H1 (cell line): ENCODE results near the gene ZNF618. TPM values are rescaled to one million over a fixed set of nuclear protein-coding genes. Genes with fewer than 3 reads are reported as not detected.

ENCODE experiments used
- CTCF ChIA-PET: fragments of 300-600 bp; sonication (Branson Sonifier 250); formaldehyde crosslinking; loops from one replicate; lab custom pipeline; 2021; ENCODE audit not compliant: partially characterized antibody; lab: Charles Lee
- POLR2A ChIA-PET: fragments of 300-600 bp; sonication (Branson Sonifier 250); formaldehyde crosslinking; loops from one replicate; lab custom pipeline; 2021; ENCODE audit warnings: inconsistent platforms; ENCODE audit not compliant: partially characterized antibody; lab: Charles Lee
- DNase-seq, 2 experiments: peaks; one replicate each; pipeline versions ENCODE4 v3.0.0 to v3.0.0-alpha.2; 2010 to 2022; ENCODE audit warnings: low spot score in 2 of 2, low read depth in 1 of 2, mixed read lengths in 1 of 2
- FAIRE-seq: peaks from 2 replicates; lab custom pipeline; 2011; peaks lifted over from hg19 to GRCh38; lab: Jason Lieb, UNC
- H2AFZ ChIP-seq: 2 replicates; pipeline ENCODE4 v1.8.1; 2012; ENCODE audit warnings: low read length, inconsistent platforms
- H2AK5ac ChIP-seq: 2 replicates; pipeline ENCODE4 v1.6.1; 2013; ENCODE audit warnings: low read depth, low read length
- H2BK120ac ChIP-seq: replicated peaks from 2 replicates; pipeline ENCODE3; 2013; ENCODE audit warnings: low read depth, low read length, inconsistent platforms
- H2BK12ac ChIP-seq: 2 replicates; pipeline ENCODE4 v1.6.1; 2013; ENCODE audit warnings: low read depth, low read length
- H2BK15ac ChIP-seq: 2 replicates; pipeline ENCODE4 v1.6.1; 2013; ENCODE audit warnings: low read length
- H2BK20ac ChIP-seq: 2 replicates; pipeline ENCODE4 v1.6.1; 2013; ENCODE audit warnings: low read length
- H2BK5ac ChIP-seq: 2 replicates; pipeline ENCODE4 v1.6.1; 2013; ENCODE audit warnings: low read depth, low read length
- H3K14ac ChIP-seq: 2 replicates; pipeline ENCODE4 v1.6.1; 2013; ENCODE audit warnings: inconsistent platforms; ENCODE audit not compliant: insufficient read length
- H3K18ac ChIP-seq: 2 replicates; pipeline ENCODE4 v1.6.1; 2013; ENCODE audit warnings: low read length; ENCODE audit errors: extremely low read depth
- H3K23ac ChIP-seq: 2 replicates; pipeline ENCODE4 v1.6.1; 2013; ENCODE audit warnings: inconsistent platforms; ENCODE audit not compliant: insufficient read length
- H3K23me2 ChIP-seq: 2 replicates; pipeline ENCODE4 v1.6.1; 2013; ENCODE audit warnings: low read depth, low read length
- H3K27ac ChIP-seq: 2 replicates; pipeline ENCODE4 v1.6.1; 2011; ENCODE audit warnings: low read depth, low read length, inconsistent platforms
- H3K27me3 ChIP-seq, 4 experiments: replicated peaks in 1 of 4; 1 replicate in 1 of 4; 2 replicates in 3 of 4; pipeline versions ENCODE4 v1.6.1 to v1.8.1; 2011 to 2013; ENCODE audit warnings: low read length in 3 of 4, mild to moderate bottlenecking in 3 of 4, inconsistent platforms in 2 of 4, mixed read lengths in 2 of 4, moderate library complexity in 1 of 4; ENCODE audit not compliant: control insufficient read depth in 3 of 4, insufficient read depth in 3 of 4; ENCODE audit errors: extremely low read depth in 1 of 4
- H3K36me3 ChIP-seq, 4 experiments: 2 replicates each; pipeline versions ENCODE4 v1.6.1 to v1.8.1; 2011 to 2013; ENCODE audit warnings: mild to moderate bottlenecking in 4 of 4, low read length in 3 of 4, moderate library complexity in 2 of 4, control low read depth in 1 of 4, inconsistent platforms in 1 of 4; ENCODE audit not compliant: insufficient read depth in 4 of 4, control insufficient read depth in 2 of 4
- H3K4ac ChIP-seq: replicated peaks from 2 replicates; pipeline ENCODE3; 2013; ENCODE audit warnings: low read length, low read depth, mixed read lengths, inconsistent platforms; ENCODE audit not compliant: insufficient read length
- H3K4me1 ChIP-seq, 4 experiments: replicated peaks in 1 of 4; 1 replicate in 1 of 4; 2 replicates in 3 of 4; pipeline versions ENCODE4 v1.6.1 to v1.8.1; 2011 to 2013; ENCODE audit warnings: low read length in 3 of 4, inconsistent platforms in 2 of 4, mixed read lengths in 1 of 4; ENCODE audit not compliant: insufficient read depth in 4 of 4, control insufficient read depth in 3 of 4
- H3K4me2 ChIP-seq, 2 experiments: 2 replicates each; pipeline versions ENCODE4 v1.6.1 to v1.8.1; 2011 to 2013; ENCODE audit warnings: low read depth in 2 of 2, low read length in 2 of 2, control low read depth in 1 of 2, inconsistent platforms in 1 of 2, mild to moderate bottlenecking in 1 of 2; ENCODE audit not compliant: insufficient read depth in 1 of 2
- H3K4me3 ChIP-seq, 4 experiments: fragments of 200-600, 300-600 bp in 1 of 4; sonication (generic), shearing (Covaris generic), sonication (Bioruptor Twin) in 1 of 4; 2 replicates each; pipeline versions ENCODE4 v1.5.1 to v1.8.1; 2011 to 2016; ENCODE audit warnings: low read length in 4 of 4, low read depth in 3 of 4, control low read depth in 2 of 4, inconsistent platforms in 2 of 4, mild to moderate bottlenecking in 2 of 4, mixed read lengths in 1 of 4, moderate library complexity in 1 of 4; ENCODE audit not compliant: insufficient read depth in 2 of 4; ENCODE audit errors: extremely low read depth in 1 of 4
- H3K56ac ChIP-seq: replicated peaks from 2 replicates; pipeline ENCODE3; 2013; ENCODE audit warnings: low read depth, mild to moderate bottlenecking, mixed read lengths, low read length, inconsistent platforms; ENCODE audit not compliant: insufficient read length
- H3K79me1 ChIP-seq: 2 replicates; pipeline ENCODE4 v1.6.1; 2013; ENCODE audit warnings: low read depth, low read length, control low read depth
- H3K79me2 ChIP-seq, 2 experiments: 2 replicates each; pipeline versions ENCODE4 v1.6.1 to v1.8.1; 2012 to 2013; ENCODE audit warnings: low read length in 2 of 2, mild to moderate bottlenecking in 2 of 2, inconsistent platforms in 1 of 2; ENCODE audit not compliant: insufficient read depth in 2 of 2, control insufficient read depth in 1 of 2
- H3K9ac ChIP-seq, 4 experiments: replicated peaks in 1 of 4; 1 replicate in 1 of 4; 2 replicates in 3 of 4; pipeline versions ENCODE4 v1.6.1 to v1.8.1; 2011 to 2013; ENCODE audit warnings: low read depth in 3 of 4, low read length in 3 of 4, control low read depth in 2 of 4, mild to moderate bottlenecking in 2 of 4, moderate library complexity in 2 of 4, inconsistent platforms in 1 of 4; ENCODE audit errors: extremely low read depth in 1 of 4
- H3K9me3 ChIP-seq, 2 experiments: 2 replicates each; pipeline versions ENCODE4 v1.6.1 to v1.8.1; 2012 to 2013; ENCODE audit warnings: mild to moderate bottlenecking in 2 of 2, moderate library complexity in 2 of 2, control low read depth in 1 of 2, inconsistent platforms in 1 of 2, low read depth in 1 of 2, low read length in 1 of 2, mixed read lengths in 1 of 2; ENCODE audit not compliant: insufficient read depth in 2 of 2
- H4K20me1 ChIP-seq, 2 experiments: replicated peaks in 1 of 2; 2 replicates each; pipeline versions ENCODE3 to v1.8.1; 2011 to 2013; ENCODE audit warnings: inconsistent platforms in 2 of 2, low read length in 2 of 2, mild to moderate bottlenecking in 1 of 2; ENCODE audit not compliant: insufficient read depth in 2 of 2, control insufficient read depth in 1 of 2
- H4K5ac ChIP-seq: 2 replicates; pipeline ENCODE4 v1.6.1; 2013; ENCODE audit warnings: low read length, low read depth, mixed read lengths, inconsistent platforms; ENCODE audit not compliant: insufficient read length
- H4K8ac ChIP-seq: 2 replicates; pipeline ENCODE4 v1.8.0; 2013; ENCODE audit warnings: mild to moderate bottlenecking, moderate library complexity, low read length, inconsistent platforms; ENCODE audit not compliant: insufficient read depth; ENCODE audit errors: extremely low read depth
- H4K91ac ChIP-seq: replicated peaks from 2 replicates; pipeline ENCODE3; 2013; ENCODE audit warnings: low read length, mixed read lengths, inconsistent platforms; ENCODE audit not compliant: insufficient read length
- BRCA1 ChIP-seq: IDR thresholded peaks from 2 replicates; pipeline ENCODE4 v1.6.1; 2012; ENCODE audit warnings: low read depth, low read length, improper control_type of control experiment
- HDAC2 ChIP-seq, 2 experiments: fragments of 300-600 bp in 1 of 2; sonication (generic) in 1 of 2; IDR thresholded peaks; 2 replicates each; pipeline ENCODE4 v1.6.1; 2011 to 2012; ENCODE audit warnings: low read depth in 2 of 2, low read length in 2 of 2, mild to moderate bottlenecking in 2 of 2, moderate library complexity in 2 of 2, borderline replicate concordance in 1 of 2, inconsistent platforms in 1 of 2
- MAFK ChIP-seq: IDR thresholded peaks from 2 replicates; pipeline ENCODE4 v1.6.1; 2012; ENCODE audit warnings: low read depth, mild to moderate bottlenecking, improper control_type of control experiment, low read length
- RXRA ChIP-seq: IDR thresholded peaks from 2 replicates; pipeline ENCODE4 v1.6.1; 2011; ENCODE audit warnings: low read depth, mild to moderate bottlenecking, low read length, moderate library complexity; ENCODE audit not compliant: insufficient read depth
- YY1 ChIP-seq: IDR thresholded peaks from 2 replicates; pipeline ENCODE4 v1.6.1; 2011; ENCODE audit warnings: low read depth, mild to moderate bottlenecking, low read length
- WGBS, 2 experiments: shearing (Covaris generic) in 1 of 2; methylation state at CpG; one replicate each; pipeline versions ENCODE4 v1.1.6 to v1.1.7; 2013 to 2015; ENCODE audit warnings: low lambda C conversion rate in 2 of 2, mixed read lengths in 2 of 2, inconsistent platforms in 1 of 2, low coverage in 1 of 2, missing lambda C conversion rate in 1 of 2; ENCODE audit not compliant: insufficient replicate concordance in 2 of 2, insufficient coverage in 1 of 2, insufficient read length in 1 of 2; ENCODE audit errors: extremely low coverage in 1 of 2, missing lambda C conversion rate in 1 of 2; 5-methylcytosine and 5-hydroxymethylcytosine counted together
- polyA plus RNA-seq, 7 experiments: library from polyadenylated mRNA; depleted of rRNA in 3 of 7; stranded (reverse) in 5 of 7; unstranded in 2 of 7; fragments of >200 nt in 5 of 7; fragments of 200-250 nt in 2 of 7; gene quantifications; 1 replicate in 5 of 7; 2 replicates in 1 of 7; 4 replicates in 1 of 7; pipeline versions ENCODE4 v1.2.1 to v1.2.3, GENCODE V29; 2011 to 2013; ENCODE audit warnings: missing spikeins in 2 of 7, mixed read lengths in 2 of 7
- total RNA-seq: library from RNA; stranded (reverse); fragmentation: NEBNext Ultra II Directional; extraction: Animal tissue kit (Norgen Biotek cat#: 25700); gene quantifications from 2 replicates; pipeline ENCODE4 v1.2.1, GENCODE V29; 2021

ZNF618 gene
- total and polyA plus RNA-seq, 2 of the 8 experiments (the other 6 are each of a cell fraction or from before 2014, with no cell fraction given) = 9.6 to 28.5 TPM

- H3K27ac ChIP-seq = no peak overlapping the region
- H4K8ac ChIP-seq = no peak overlapping the region
- H3K79me2 ChIP-seq = no peaks in the 10 kb centered on the region
- H3K18ac ChIP-seq = no peak overlapping the region
- no peak overlapping the region for H2AK5ac ChIP-seq
- no peaks in the 10 kb centered on the region for H3K4me1 ChIP-seq
- H2BK15ac ChIP-seq = no peak overlapping the region
- H3K36me3 ChIP-seq = no peaks in the 10 kb centered on the region; a peak in 1 of 8 replicates
- ChIA-PET CTCF (interaction anchor here (0.6 to 3.4 kb wide), 8 partner anchors 17 to 428 kb away, joined by 3 to 15 read pairs (median 4); no protein-coding TSS in a partner anchor), POLR2A (no interaction called here)
- no peaks in the 10 kb centered on the region for H3K23me2 ChIP-seq
- H3K14ac ChIP-seq = no peak overlapping the region
- H3K79me1 ChIP-seq = no peaks in the 10 kb centered on the region
- H3K9me3 ChIP-seq = no peaks in the 10 kb centered on the region
- no peak overlapping the region for H2BK20ac ChIP-seq
- FAIRE-seq (no peak), DNase-seq (no peak)
- no peak overlapping the region for H3K4ac ChIP-seq
- H3K23ac ChIP-seq = no peak overlapping the region
- no peak overlapping the region for H3K4me3 ChIP-seq
- no peaks in the 10 kb centered on the region for H3K27me3 ChIP-seq
- H2BK12ac ChIP-seq = no peak overlapping the region
- no peak for TF ChIP-seq BRCA1
- TF ChIP-seq YY1 = no peak
- no peak for TF ChIP-seq RXRA
- TF ChIP-seq HDAC2 (IDR thresholded peaks at IDR 0.05; ENCODE audit: borderline replicate concordance in 1 of 2, low read depth in 2 of 2, low read length in 2 of 2) = no peak
- no peak for TF ChIP-seq MAFK
- peaks cover 2 to 8% of the 10 kb centered on the region in 2 experiments for H4K20me1 ChIP-seq
- no peak overlapping the region for H4K91ac ChIP-seq
- H2BK120ac ChIP-seq = no peak overlapping the region
- WGBS, 2 experiments = 96% methylated on average over 6 of the region's 6 CpGs; no CpG with 5 or more reads in 1 of the 2 experiments
- H2AFZ ChIP-seq = no peak overlapping the region
- no peak overlapping the region for H3K56ac ChIP-seq
- no peak overlapping the region for H2BK5ac ChIP-seq
- no peak overlapping the region for H4K5ac ChIP-seq
- H3K4me2 ChIP-seq = no peak overlapping the region
- no peak overlapping the region for H3K9ac ChIP-seq
Observed at GRCh38 chr9:113996531-113997001, 120.5 kb downstream of the ZNF618 start.
